HG03097 (cell line): ENCODE measurements around the gene SLC5A10.
"Not testable (repeated sequence)": the region's sequence is repeated elsewhere in the genome, so short reads cannot be mapped to it uniquely, and the experiment has no call there.

Experiments used
- ATAC-seq: cut with Tn5 transposase; IDR thresholded peaks from one replicate; pipeline ENCODE4 v1.9.1; 2021; ENCODE audit not compliant: unreplicated experiment, low FRiP score

Gene SLC5A10

DNA sequence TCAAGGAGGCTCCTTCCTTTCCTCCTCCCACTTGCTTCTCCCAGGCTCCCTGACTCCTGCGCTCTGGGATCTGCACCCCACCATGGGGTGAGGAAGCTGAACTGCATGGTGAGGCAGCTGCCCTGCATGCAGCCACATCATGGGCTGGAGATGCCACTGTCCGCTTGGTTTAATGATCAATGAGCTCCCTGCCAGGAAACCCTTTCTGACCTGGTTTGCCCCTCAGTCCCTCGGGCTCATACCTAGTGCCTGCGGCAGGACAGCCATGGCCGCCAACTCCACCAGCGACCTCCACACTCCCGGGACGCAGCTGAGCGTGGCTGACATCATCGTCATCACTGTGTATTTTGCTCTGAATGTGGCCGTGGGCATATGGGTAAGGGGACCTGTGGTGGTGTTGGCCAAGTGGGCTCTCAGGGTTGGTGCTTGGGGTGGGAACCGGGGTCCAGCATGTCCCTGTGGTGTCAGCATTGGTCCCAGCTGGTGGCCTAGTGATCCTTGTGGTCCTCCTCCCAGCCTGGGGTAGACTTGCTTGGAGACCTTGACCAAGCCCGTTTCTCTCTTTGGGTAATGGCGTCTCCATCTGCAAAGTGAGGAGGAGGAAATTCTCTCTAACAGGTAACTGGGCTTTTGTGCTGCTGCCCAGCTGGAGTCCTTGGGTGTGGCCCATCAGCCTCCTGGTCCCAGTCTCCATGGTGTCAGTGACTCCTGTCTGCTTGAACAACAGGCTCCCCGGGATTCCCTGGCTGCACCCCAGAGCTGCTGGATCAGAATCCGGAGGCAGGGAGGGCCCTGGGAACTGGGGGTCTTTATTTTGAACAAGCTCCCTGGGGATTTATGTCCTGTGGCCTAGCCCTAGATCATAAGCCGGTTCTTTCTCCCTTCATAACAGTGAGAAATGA is at the start of gene SLC5A10:
Gene SLC5A10 (plus strand): TSS at position 225 of the 902 bp plus-strand sequence. CDS start 41 bp downstream, at position 266.
- no peak for ATAC-seq

GRCh38 chr17:18904482-18904881 is 47.5 kb upstream of the SLC5A10 start:
- no peak for ATAC-seq

DNA sequence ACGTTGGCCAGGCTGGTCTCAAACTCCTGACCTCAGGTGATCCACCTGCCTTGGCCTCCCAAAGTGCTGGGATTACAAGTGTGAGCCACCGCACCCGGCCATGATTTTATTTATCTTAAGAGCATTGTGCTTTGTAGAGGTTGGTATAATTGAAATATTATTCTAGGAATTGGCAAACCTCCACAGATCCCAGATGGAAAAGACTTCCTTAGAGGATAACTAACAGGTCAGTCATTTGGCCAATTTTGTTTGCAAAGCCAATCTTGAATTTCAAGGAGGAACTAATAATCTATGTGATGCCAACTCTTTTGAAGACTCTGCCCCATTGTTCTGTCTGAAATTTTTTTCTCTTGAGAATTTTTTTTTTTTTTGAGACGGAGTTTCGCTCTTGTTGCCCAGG is 46.7 kb upstream of the SLC5A10 start:
- no peak for ATAC-seq

DNA sequence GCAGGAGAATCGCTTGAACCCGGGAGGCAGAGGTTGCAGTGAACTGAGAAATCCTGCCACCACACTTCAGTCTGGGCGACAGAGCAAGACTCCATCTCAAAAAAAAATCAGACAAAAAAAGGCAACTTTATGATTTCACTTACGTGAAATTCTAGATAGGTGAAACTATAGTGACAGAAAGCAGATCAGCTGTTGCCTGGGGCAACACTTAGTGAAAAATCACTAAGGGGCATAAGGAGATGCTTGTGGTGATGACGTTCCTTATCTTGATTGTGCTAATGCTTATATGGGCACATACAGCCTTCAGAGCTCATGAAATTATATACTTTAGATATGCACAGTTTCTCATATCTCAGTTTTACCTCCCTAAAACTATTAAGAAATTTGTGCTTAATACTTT is 41.6 kb upstream of the SLC5A10 start:
- ATAC-seq, result no peak

- ATAC-seq, result no peak
These were observed 41.1 kb upstream of the SLC5A10 start for GRCh38 chr17:18910881-18911280.

DNA sequence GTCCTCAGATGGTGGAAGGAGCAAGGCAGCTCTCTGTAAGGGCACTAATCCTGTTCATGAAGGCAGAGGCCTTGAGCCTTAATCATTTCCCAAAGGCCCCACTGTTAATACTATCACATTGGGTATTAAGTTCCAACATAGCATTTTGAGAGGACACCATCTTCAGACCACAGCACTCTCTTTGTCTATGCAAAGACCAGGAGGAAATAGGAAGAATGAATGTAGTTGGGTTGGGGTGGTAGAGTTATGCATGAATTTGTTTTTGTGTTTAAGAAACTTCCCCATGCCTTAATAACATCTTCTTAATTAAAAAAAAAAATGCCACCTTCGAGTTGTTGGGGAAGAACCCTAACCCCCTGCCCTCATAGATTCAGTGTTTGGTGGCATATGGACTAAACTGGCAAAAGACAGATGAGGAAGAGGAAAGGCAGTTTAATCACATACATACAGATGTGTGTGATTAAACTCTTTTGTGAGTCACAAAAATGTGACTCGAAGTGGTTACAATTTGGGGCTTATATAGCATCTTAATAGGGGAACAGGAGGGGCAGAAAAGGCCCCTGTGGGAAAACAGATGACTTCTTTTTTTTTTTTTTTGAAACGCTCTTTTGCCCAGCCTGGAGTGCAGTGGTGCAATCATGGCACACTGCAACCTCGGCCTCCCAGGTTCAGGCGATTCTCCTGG is 35.0 kb upstream of the SLC5A10 start:
- ATAC-seq, result no peak

DNA sequence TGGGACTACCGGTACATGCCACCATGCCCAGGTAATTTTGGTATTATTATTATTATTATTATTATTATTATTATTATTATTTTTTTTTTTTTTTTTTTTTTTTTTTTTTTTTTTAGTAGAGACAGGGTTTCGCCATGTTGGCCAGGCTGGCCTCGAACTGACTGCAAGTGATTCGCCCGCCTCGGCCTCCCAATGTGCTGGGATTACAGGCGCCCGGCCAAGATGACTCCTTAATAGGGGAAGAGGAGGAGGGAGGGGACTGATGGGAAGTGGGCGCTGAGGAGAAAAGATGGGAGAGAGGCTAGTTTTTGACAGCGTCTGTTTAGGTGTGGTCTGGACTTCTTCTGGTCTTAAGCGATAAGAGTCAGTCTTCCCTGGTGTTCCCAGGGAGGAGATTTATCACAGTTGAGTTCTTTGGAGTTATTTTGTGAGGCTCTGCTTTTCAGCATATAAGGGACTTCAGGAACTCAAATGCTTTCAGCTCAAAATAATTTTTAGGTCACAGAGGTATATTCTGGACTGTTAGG is 34.4 kb upstream of the SLC5A10 start:
- ATAC-seq, result no peak

DNA sequence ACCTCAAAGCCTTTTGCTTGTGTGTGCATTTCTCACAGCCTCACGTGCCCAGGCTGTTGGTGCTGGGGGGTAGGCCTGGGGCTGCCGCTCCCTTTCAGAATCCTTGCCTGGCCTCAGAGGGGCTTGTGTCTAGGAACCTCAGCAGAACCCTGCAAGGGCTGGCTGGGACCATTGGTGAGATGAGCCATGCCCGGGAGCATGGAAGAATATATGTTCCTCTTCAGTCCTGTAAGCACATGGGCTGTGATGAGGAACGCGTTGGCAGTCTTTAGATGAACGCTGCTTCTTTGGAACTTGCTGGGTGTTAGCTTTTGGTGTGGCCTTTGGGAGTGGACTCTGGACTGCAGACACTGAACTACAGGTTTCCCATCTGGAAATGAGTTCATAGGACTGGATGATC is 32.0 kb upstream of the SLC5A10 start:
- ATAC-seq, result no peak

DNA sequence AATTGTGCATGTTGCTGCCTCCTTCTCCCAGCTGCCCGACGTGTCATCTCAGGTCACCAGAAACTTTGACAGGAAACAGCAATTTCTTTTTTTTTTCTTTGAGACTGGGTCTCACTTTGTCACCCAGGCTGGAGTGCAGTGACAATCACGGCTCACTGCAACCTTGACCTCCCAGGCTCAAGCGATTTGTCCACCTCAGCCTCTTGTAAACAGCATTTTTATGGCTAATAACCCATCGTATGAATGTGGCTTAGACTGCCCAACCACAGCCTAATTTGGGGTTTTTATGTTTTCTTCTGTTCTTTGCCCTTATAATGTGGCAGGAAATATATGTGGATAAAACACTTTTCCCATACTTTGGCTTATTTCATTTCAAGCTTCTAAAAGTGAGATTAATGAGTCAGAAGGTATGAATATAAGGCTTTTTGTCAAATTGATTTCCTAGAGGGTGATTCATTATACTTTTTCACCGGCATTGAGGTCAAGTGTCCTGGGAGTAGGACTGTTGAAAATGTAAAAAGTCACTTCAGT is 31.0 kb upstream of the SLC5A10 start:
- ATAC-seq, result peak; percentile 38

DNA sequence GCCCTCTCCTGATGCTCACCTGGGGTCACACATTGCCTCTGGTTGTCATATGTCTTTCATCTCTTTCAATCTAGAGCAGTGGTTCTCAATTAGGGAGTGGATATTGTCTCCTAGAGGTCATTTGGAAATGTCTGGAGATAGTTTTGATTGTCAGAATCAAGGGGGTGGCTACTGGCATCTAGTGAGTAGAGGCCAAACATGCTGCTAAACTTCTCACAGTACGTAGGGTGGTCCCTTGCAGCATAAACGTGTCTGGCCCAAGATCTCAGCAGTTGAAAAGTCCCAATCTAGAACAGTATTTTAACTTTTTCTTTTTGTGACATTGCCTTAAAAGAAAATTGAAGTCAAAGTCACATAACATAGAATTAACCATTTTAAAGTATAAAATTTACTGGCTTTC is 30.5 kb upstream of the SLC5A10 start:
- peak; percentile 7 for ATAC-seq

- peak; percentile 62 for ATAC-seq
These were observed 30.0 kb upstream of the SLC5A10 start for GRCh38 chr17:18921912-18922451.

DNA sequence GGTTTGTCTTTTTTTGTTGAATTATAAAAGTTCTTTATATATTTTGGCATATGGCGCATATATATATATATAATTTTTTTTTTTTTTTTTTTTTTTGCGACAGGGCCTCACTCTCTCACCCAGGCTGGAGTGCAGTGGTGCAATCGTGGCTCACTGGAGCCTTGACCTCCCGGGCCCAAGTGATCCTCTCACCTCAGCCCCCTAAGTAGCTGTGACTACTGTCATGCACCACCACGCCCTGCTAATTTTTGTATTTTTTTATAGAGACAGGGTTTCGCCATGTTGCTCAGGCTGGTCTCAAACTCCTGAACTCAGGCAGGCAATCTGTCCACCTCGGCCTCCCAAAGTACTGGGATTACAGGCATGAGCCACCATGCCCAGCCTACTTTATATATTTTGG is 29.4 kb upstream of the SLC5A10 start:
- ATAC-seq, result not testable (repeated sequence)

- ATAC-seq, result no peak
These were observed 26.8 kb upstream of the SLC5A10 start for GRCh38 chr17:18925187-18925586.

DNA sequence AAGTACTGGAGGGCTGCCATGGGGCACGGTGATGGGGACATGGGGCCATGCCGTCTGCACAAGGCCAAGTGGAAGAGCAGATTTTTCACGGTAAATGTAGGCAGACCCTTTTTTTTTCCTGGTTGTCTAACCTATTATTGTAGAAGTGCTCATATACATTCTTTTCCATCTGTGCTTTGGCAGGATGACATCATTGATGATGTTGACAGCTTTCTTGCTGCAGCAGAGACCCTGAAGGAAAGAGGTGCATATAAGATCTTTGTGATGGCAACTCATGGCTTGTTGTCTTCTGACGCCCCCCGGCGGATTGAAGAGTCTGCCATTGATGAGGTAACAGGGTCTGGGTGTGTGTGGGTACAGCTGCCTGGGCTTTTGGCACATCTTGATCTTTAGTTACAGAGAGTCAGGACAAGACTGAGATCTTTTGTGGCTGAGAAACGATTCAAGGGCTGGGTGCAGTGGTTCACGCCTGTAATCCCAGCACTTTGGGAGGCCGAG is 23.3 kb upstream of the SLC5A10 start:
- ATAC-seq, result no peak

DNA sequence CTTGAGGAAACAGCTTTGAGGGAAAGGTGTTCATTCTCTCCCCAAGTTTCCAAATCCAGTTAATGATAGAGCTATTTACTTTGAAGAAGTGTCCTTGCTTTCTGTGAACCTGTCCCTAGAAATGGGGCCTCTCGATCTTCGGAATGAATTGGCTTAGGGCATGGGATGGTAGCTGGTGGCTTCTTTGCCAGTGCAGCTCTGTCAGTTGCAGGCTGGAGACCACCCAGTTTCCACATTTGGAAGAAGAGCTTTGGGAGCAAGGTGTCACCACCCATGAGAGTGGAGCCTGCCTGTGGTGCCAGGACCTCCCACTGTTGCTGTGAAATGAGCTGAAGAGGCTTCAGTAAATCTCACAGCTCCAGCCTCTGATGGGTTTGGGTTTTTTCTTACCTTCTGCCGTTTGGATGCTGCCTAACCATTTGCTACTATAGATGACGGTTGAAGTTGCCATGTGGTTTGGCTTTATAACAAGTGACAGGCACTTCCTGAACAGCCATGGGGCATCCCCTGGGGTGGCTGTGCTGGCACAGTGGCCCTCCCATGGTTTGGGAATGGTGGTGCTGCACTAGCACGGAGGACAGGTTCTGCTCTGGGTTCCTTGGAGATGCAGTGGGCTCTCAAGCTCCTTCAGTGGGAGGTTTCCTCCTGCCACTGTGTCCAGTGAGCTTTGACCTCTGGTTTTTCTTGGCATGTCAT is 19.5 kb upstream of the SLC5A10 start:
- ATAC-seq, result no peak

DNA sequence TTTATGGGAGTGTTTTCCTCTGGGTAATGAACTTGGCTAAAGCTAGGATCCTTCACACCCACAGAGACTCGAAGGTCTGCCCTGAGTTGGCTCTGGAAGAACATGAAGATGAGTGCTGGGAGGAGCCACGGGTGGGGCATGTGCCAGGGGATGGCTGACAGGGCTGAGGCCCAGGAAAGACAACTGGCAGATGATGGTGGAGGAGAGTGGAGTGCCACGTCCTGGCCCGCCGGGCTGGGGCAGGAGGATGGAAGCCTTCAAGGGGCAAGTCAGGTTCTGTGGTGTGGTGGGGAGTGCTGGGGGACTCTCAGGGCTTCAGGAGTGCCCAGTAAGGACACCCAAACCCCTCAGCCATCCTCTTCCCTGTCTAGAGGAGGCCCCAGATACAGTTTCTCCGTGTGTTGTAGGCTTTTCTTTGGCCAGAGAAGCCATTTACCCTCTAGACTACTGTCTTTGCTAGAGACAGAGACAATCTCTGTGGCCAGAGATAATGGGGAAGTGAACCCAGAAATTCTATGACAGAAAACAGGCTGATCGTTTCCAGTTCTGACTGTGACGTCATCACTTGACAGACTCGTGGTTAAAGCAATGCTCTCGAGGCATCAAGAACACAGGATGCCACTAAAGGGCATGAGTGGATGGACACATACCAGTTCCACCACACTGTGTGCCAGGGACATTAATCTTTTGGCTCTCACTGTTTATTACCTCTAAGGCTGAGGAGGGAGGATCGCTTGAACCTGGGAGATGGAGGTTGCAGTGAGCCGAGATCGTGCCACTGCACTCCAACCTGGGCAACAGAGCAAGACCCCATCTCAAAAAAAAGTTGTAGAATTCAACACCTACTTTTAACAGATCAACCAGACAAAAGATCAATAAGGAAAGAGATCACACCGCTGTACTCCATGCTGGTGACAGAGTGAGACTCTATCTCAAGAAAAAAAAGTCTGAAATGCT is 18.6 kb upstream of the SLC5A10 start:
- no peak for ATAC-seq

GRCh38 chr17:18937981-18938691 is 13.8 kb upstream of the SLC5A10 start:
- no peak for ATAC-seq

DNA sequence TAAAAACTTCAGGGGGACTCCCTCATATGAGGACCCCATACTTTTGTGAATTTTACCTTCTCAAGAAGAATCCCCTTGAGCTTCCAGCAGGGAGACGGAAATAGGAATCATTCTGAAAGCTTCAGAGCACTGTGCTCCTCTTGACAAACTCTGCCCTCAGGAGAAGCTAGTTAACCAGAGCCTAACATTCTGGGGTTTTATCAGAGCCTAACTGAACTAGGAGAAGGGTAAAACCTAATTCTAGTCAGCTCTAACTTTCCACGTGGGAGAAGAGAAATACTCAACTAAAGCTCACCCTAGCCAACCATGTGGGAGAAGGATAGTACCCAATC is 13.3 kb upstream of the SLC5A10 start:
- no peak for ATAC-seq

GRCh38 chr17:18944646-18945045 is 7.3 kb upstream of the SLC5A10 start:
- ATAC-seq, result no peak
